CD14-positive monocyte (primary cell): Measurements from ENCODE around the gene TNFAIP8L2. TPM values are rescaled to one million over a fixed set of nuclear protein-coding genes. Genes with fewer than 3 reads are reported as not detected.
A peak's percentile ranks its signal among the peaks of the same experiment; 100 is the strongest.
"Not testable (repeated sequence)": the region's sequence is repeated elsewhere in the genome, so short reads cannot be mapped to it uniquely, and the experiment has no call there.

Source experiments
- DNase-seq, 3 donors: peaks; one replicate each; pipeline ENCODE4 v3.0.0-alpha.2; 2011 to 2022
- H2AFZ ChIP-seq: 2 replicates; pipeline ENCODE4 v1.6.0; 2012; ENCODE audit warnings: mild to moderate bottlenecking, low read depth, low read length, inconsistent platforms; ENCODE audit not compliant: insufficient read depth, poor library complexity, severe bottlenecking
- H3K27ac ChIP-seq, 2 donors: 1 replicate in 1 of 2; 2 replicates in 1 of 2; pipeline ENCODE4 v1.5.1; 2012 to 2013; ENCODE audit warnings: low read length in 2 of 2, control low read depth in 1 of 2, inconsistent platforms in 1 of 2, low read depth in 1 of 2, mild to moderate bottlenecking in 1 of 2
- H3K27me3 ChIP-seq, 2 donors: one replicate each; pipeline versions ENCODE4 v1.6.0 to v1.6.1; 2011 to 2013; ENCODE audit warnings: low read length in 2 of 2; ENCODE audit not compliant: control insufficient read depth in 2 of 2, insufficient read depth in 2 of 2
- H3K36me3 ChIP-seq, 2 donors: replicated peaks in 1 of 2; 1 replicate in 1 of 2; 2 replicates in 1 of 2; pipeline versions ENCODE4 v1.5.1 to v1.6.1; 2012 to 2013; ENCODE audit warnings: low read length in 2 of 2, control low read depth in 1 of 2, inconsistent platforms in 1 of 2, mild to moderate bottlenecking in 1 of 2; ENCODE audit not compliant: insufficient read depth in 2 of 2, control insufficient read depth in 1 of 2
- H3K4me1 ChIP-seq, 2 donors: 1 replicate in 1 of 2; 2 replicates in 1 of 2; pipeline versions ENCODE4 v1.5.1 to v1.6.1; 2012 to 2013; ENCODE audit warnings: low read length in 2 of 2, control low read depth in 1 of 2, inconsistent platforms in 1 of 2, mild to moderate bottlenecking in 1 of 2, moderate library complexity in 1 of 2; ENCODE audit not compliant: insufficient read depth in 2 of 2, control insufficient read depth in 1 of 2
- H3K4me2 ChIP-seq: replicated peaks from 2 replicates; pipeline ENCODE3; 2012; ENCODE audit warnings: low read length, moderate library complexity, mild to moderate bottlenecking; ENCODE audit not compliant: poor library complexity, severe bottlenecking; ENCODE audit errors: extremely low read depth
- H3K4me3 ChIP-seq, 3 experiments: fragments of 200-600 bp in 1 of 3; sonication (generic) in 1 of 3; replicated peaks in 1 of 3; 1 replicate in 2 of 3; 2 replicates in 1 of 3; pipeline ENCODE4 v1.5.1; 2011 to 2013; ENCODE audit warnings: low read length in 3 of 3, mild to moderate bottlenecking in 3 of 3, control low read depth in 2 of 3, low read depth in 2 of 3, inconsistent platforms in 1 of 3, moderate library complexity in 1 of 3
- H3K79me2 ChIP-seq: 2 replicates; pipeline ENCODE4 v1.6.0; 2012; ENCODE audit warnings: mild to moderate bottlenecking, control low read depth, inconsistent platforms, low read length, moderate library complexity; ENCODE audit not compliant: insufficient read depth
- H3K9ac ChIP-seq: 2 replicates; pipeline ENCODE4 v1.6.0; 2017; ENCODE audit warnings: low read length, mild to moderate bottlenecking; ENCODE audit not compliant: insufficient read depth, poor library complexity, severe bottlenecking
- H3K9me3 ChIP-seq, 2 donors: replicated peaks in 1 of 2; 1 replicate in 1 of 2; 2 replicates in 1 of 2; pipeline versions ENCODE4 v1.5.1 to v1.6.1; 2012 to 2013; ENCODE audit warnings: low read length in 2 of 2, control low read depth in 1 of 2; ENCODE audit not compliant: control insufficient read depth in 1 of 2, insufficient read depth in 1 of 2
- H4K20me1 ChIP-seq: 2 replicates; pipeline ENCODE4 v1.6.0; 2012; ENCODE audit warnings: mild to moderate bottlenecking, low read length, control low read depth, moderate library complexity; ENCODE audit not compliant: insufficient read depth
- H3K27ac Mint-ChIP-seq, 7 donors: one replicate each; pipeline ENCODE4 v1.8.0; 2020; ENCODE audit warnings: mild to moderate bottlenecking in 7 of 7, mixed read lengths in 7 of 7, moderate library complexity in 6 of 7, inconsistent platforms in 2 of 7
- H3K27me3 Mint-ChIP-seq, 3 donors: one replicate each; pipeline ENCODE4 v1.8.0; 2021 to 2022; ENCODE audit warnings: low read depth in 3 of 3, mild to moderate bottlenecking in 3 of 3, mixed read lengths in 3 of 3, moderate library complexity in 3 of 3, inconsistent platforms in 1 of 3
- H3K36me3 Mint-ChIP-seq, 2 donors: one replicate each; pipeline ENCODE4 v1.8.0; 2020; ENCODE audit warnings: mixed read lengths in 2 of 2, inconsistent platforms in 1 of 2, mild to moderate bottlenecking in 1 of 2
- H3K4me1 Mint-ChIP-seq: one replicate; pipeline ENCODE4 v1.8.0; 2020; ENCODE audit warnings: mild to moderate bottlenecking, mixed read lengths
- H3K4me3 Mint-ChIP-seq, 2 donors: one replicate each; pipeline ENCODE4 v1.8.0; 2020; ENCODE audit warnings: mild to moderate bottlenecking in 2 of 2, mixed read lengths in 2 of 2, moderate library complexity in 1 of 2
- H3K9me3 Mint-ChIP-seq, 7 donors: one replicate each; pipeline ENCODE4 v1.8.0; 2020 to 2022; ENCODE audit warnings: mixed read lengths in 7 of 7, mild to moderate bottlenecking in 6 of 7, moderate library complexity in 6 of 7, inconsistent platforms in 2 of 7
- CTCF ChIP-seq: fragments of 200-600 bp; IDR thresholded peaks from one replicate; pipeline ENCODE4 v1.8.0; 2022; ENCODE audit warnings: antibody characterized with exemption, mild to moderate bottlenecking
- WGBS: methylation state at CpG from one replicate; pipeline ENCODE4 v1.1.5; 2013; ENCODE audit warnings: missing lambda C conversion rate; ENCODE audit not compliant: insufficient coverage; 5-methylcytosine and 5-hydroxymethylcytosine counted together
- intact Hi-C, 2 donors: fragments of 100-400 bp; cut with micrococcal nuclease; formaldehyde crosslinking; loops; one replicate each; pipeline versions ENCODE4 v1.15.0 to v1.15.1; 2023
- polyA plus RNA-seq, 3 donors: library from polyadenylated mRNA; depleted of rRNA in 1 of 3; unstranded in 2 of 3; stranded (reverse) in 1 of 3; fragments of 300-500 nt in 2 of 3; fragments of >200 nt in 1 of 3; fragmentation: Illumina TruSeq in 2 of 3; gene quantifications; 1 replicate in 2 of 3; 2 replicates in 1 of 3; pipeline ENCODE4 v1.2.3, GENCODE V29; 2012 to 2021

TNFAIP8L2 gene
- polyA plus RNA-seq, 3 donors: 50.3 to 104 (median 103) TPM

- Histone ChIP-seq H2AFZ (no peak overlapping the region), H3K36me3 (peaks cover 63 to 68% of the 10 kb centered on the region in 2 donors), H3K9me3 (no peaks in the 10 kb centered on the region), H3K4me2 (no peak overlapping the region), H3K9ac (no peak overlapping the region), H3K79me2 (peaks cover 28% of the 10 kb centered on the region), H3K27me3 (no peaks in the 10 kb centered on the region), H3K4me3 (no peak overlapping the region), H3K4me1 (peaks cover 8 to 12% of the 10 kb centered on the region in 2 donors), H4K20me1 (no peaks in the 10 kb centered on the region), H3K27ac (no peak overlapping the region)
- no peak for DNase-seq
- Mint-ChIP-seq H3K27ac (peak overlapping the region in 2 of 7 donors; percentile 14 to 51), H3K4me1 (peaks cover 16% of the 10 kb centered on the region), H3K27me3 (peaks cover 0 to 2% (median 2%) of the 10 kb centered on the region in 3 donors), H3K36me3 (peaks cover 62 to 74% of the 10 kb centered on the region in 2 donors), H3K9me3 (peaks cover 0 to 2% (median 0%) of the 10 kb centered on the region in 7 donors), H3K4me3 (no peak overlapping the region)
- intact Hi-C loops: no loop called here
- WGBS: 100% methylated on average over 2 of the region's 10 CpGs
- no peak for TF ChIP-seq CTCF
These were observed 27.8 kb downstream of the TNFAIP8L2 start for GRCh38 chr1:151184211-151184610.

GRCh38 chr1:151187205-151187604 is 30.8 kb downstream of the TNFAIP8L2 start:
- no peak for TF ChIP-seq CTCF
- no peak overlapping the region for H3K4me3 Mint-ChIP-seq
- no peak overlapping the region for H3K27ac Mint-ChIP-seq

GRCh38 chr1:151188667-151189066 is 32.2 kb downstream of the TNFAIP8L2 start:
- H3K9me3 ChIP-seq, H3K27ac Mint-ChIP-seq, H3K9me3 Mint-ChIP-seq, H3K27me3 Mint-ChIP-seq, H4K20me1 ChIP-seq, H3K27me3 ChIP-seq, DNase-seq, H2AFZ ChIP-seq, H3K27ac ChIP-seq: not testable (repeated sequence)
- H3K9ac ChIP-seq: peak overlapping the region; percentile 78
- Mint-ChIP-seq H3K4me3 (peak overlapping the region in 1 of 2 donors; percentile 100), H3K36me3 (peaks cover 27 to 29% of the 10 kb centered on the region in 2 donors), H3K4me1 (peaks cover 27% of the 10 kb centered on the region)
- H3K4me1 ChIP-seq: peaks cover 18 to 23% of the 10 kb centered on the region in 2 donors
- peaks cover 37% of the 10 kb centered on the region for H3K79me2 ChIP-seq
- H3K4me3 ChIP-seq: peak overlapping the region in 1 of 3 experiments; percentile 93
- intact Hi-C loops: loop anchor here in 1 of 2 donors (5.0 kb wide), 1 partner anchor 159 kb away; the partner anchor contains the start of gene RFX5
- peaks cover 21 to 25% of the 10 kb centered on the region in 2 donors for H3K36me3 ChIP-seq
- WGBS: 83% methylated on average over 4 of the region's 8 CpGs
- H3K4me2 ChIP-seq: peak overlapping the region; percentile 83

More at GRCh38 chr1:151187205-151187604, 30.8 kb downstream of the TNFAIP8L2 start:
- no CpG with 5 or more reads among the region's 1 CpG for WGBS
- Histone ChIP-seq H3K4me2 (no peak overlapping the region), H3K4me1 (peaks cover 18 to 23% of the 10 kb centered on the region in 2 donors), H2AFZ (no peak overlapping the region), H3K4me3 (no peak overlapping the region), H3K9ac (no peak overlapping the region), H4K20me1 (no peaks in the 10 kb centered on the region), H3K27ac (no peak overlapping the region), H3K79me2 (peaks cover 37% of the 10 kb centered on the region), H3K9me3 (no peaks in the 10 kb centered on the region), H3K36me3 (peaks cover 34 to 39% of the 10 kb centered on the region in 2 donors), H3K27me3 (no peaks in the 10 kb centered on the region)
- intact Hi-C loops: loop anchor here in 1 of 2 donors (5.0 kb wide), 1 partner anchor 160 kb away; the partner anchor contains the start of gene RFX5
- H3K4me1 Mint-ChIP-seq: peaks cover 27% of the 10 kb centered on the region
- peaks cover 0 to 4% (median 3%) of the 10 kb centered on the region in 3 donors for H3K27me3 Mint-ChIP-seq
- peaks cover 39 to 44% of the 10 kb centered on the region in 2 donors for H3K36me3 Mint-ChIP-seq
- no peak for DNase-seq
- H3K9me3 Mint-ChIP-seq: peaks cover 0 to 3% (median 0%) of the 10 kb centered on the region in 7 donors
